WTC11 (cell line): ENCODE results near the gene DPP10.

Source experiments
- CTCF ChIP-seq: fragments of 200-600 bp; IDR thresholded peaks from 2 replicates; pipeline ENCODE4 v1.8.0; 2022; ENCODE audit warnings: antibody characterized with exemption
- GABPB1 ChIP-seq: sonication (generic); formaldehyde crosslinking; IDR thresholded peaks from 2 replicates; pipeline ENCODE4 v1.8.1; 2023; ENCODE audit warnings: mild to moderate bottlenecking, missing genetic modification reagents
- PREB ChIP-seq: sonication (generic); formaldehyde crosslinking; IDR thresholded peaks from 2 replicates; pipeline ENCODE4 v1.8.1; 2022; ENCODE audit warnings: mild to moderate bottlenecking, missing genetic modification reagents, moderate library complexity, borderline replicate concordance
- ZMAT4 ChIP-seq: fragments of 250-450 bp; sonication (Bioruptor Pico); IDR thresholded peaks from 2 replicates; pipeline ENCODE4 v1.9.0; 2021; ENCODE audit warnings: mild to moderate bottlenecking

- TF ChIP-seq PREB (CRISPR knock-in tag), result no peak
- no peak for TF ChIP-seq CTCF
- TF ChIP-seq GABPB1 (CRISPR knock-in tag), result no peak
- no peak for TF ChIP-seq ZMAT4 (CRISPR knock-in tag)
These were observed 347.5 kb downstream of the DPP10 start for GRCh38 chr2:114789989-114790388.
